SIG-M5 treated with dmso at 0.1 percent for 504 hours (cell line): ENCODE measurements around the gene RIIAD1.
"Not testable (repeated sequence)": the region's sequence is repeated elsewhere in the genome, so short reads cannot be mapped to it uniquely, and the experiment has no call there.

ENCODE experiments used
- DNase-seq: peaks from one replicate; lab custom pipeline; 2025; ENCODE audit not compliant: unreplicated experiment; lab: John Stamatoyannopoulos, UW

Gene RIIAD1

DNA sequence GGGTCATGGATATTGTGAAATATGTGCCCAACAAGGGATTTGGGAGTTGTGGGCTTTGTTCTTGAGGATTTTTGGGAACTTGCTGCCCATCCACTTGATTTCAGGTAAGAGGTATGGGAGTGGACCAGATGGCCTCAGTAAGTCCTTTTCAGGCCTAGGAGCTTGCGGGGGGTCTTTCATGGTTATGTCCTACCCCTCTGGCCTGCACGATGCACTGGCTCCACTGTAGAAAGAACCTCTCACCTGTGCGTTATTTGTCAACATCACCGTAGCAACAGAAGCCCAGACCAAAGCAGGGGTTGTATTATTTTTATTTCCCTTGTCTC, 8.6 kb downstream of the RIIAD1 start:
- DNase-seq, result no peak

DNA sequence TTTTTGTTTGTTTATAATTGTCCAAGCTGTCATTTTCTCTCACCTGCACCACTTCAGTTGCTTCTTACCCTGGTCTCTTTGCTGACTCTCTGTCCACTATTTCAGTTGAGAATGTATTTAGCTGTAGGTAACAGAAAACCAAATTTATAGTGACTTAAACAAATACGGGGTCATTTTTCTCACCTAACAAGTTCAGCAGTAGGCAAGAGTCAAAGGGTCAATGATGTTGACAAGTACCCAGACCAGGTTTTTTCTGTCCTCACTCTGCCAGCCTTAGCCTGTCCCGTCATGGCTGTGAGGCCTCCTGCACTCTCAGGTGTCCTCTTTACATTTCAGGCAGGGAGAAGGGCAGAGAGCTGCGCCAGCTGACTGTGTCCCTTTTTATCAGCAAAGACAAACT, 11.8 kb downstream of the RIIAD1 start:
- peak; percentile 72 for DNase-seq

DNA sequence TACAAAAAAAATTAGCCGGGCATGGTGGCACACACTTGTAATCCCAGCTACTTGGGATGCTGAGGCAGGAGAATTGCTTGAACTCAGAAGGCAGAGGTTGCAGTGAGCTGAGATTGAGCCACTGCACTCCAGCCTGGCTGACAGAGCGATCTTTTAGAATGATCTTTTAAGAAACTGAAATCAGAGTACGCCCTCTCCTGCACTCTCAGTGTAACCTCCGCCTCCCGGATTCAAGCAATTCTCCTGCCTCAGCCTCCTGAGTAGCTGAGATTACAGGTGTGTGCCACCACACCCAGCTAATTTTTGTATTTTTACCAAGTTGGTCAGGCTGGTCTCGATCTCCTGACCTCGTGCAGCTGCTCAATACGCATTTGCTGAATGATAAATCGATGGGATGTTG, 12.7 kb downstream of the RIIAD1 start:
- not testable (repeated sequence) for DNase-seq

DNA sequence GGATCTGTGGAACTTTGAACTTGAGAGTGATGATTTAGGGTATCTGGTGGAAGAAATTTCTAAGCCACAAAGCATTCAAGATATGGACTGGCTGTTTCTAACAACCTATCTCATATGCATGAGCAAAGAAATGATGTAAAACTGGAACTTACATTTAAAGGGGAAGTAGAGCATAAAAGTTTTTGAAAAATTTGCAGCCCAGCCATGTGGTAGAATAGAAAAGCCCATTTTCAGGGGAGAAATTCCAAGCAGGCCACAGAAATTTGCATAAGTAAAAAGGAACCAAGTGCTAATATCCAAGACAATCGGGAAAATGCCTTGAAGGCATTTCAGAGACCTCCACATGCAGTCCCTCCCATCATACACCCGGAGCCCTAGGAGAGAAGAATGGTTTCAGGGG, 15.7 kb downstream of the RIIAD1 start:
- DNase-seq, result no peak

DNA sequence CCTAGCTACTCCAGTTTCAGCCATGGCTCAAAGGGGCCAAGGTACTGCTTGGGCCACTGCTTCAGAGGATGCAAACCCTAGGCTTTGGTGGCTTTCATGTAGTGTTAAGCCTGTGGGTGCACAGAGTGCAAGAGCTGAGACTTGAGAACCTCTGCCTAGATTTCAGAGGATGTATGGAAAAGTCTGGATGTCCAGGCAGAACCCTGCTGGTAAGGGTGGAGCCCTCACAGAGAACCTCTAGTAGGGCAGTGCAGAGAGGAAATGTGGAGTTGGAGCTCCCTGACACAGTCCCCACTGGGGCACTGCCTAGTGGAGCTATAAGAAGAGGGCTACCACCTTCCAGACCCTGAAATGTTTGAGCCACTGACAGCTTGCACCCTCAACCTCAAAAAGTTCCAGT, 16.2 kb downstream of the RIIAD1 start:
- no peak for DNase-seq

DNA sequence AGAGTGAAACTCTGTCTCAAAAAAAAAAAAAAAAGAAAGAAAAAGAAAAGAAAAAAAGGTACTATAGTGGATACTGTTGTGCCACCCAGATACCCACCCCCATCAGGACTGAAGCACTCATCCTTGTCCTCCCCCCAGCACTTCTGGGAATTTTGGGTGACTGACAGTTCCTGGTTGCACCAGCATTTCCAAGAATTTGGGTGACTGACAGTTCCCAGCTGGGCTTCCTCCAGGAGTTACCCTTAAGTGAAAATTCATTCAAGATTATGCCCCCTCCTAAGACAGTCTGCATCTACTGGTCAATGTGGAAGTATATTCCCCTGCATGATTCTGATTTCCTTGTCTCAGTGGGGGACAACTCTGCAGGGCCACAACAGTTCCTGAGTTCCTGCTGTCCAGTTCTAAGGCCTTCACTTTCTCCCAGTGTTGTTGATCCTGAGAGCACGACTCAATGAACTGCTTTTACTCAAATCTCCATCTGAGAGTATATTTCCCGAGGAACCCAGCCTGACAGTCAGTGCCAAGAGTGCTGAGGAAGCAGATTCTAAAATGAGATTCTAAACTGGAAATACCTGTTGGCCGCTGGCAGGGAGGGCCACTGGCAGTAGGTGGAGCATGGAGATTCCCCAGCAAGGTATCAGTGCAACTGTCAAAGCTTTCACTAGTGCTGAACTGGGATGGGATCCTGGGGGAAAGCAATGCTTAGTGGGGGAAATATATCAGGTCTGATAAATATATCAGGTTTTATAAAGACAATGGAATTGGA, 18.5 kb downstream of the RIIAD1 start:
- DNase-seq, result peak; percentile 77

DNA sequence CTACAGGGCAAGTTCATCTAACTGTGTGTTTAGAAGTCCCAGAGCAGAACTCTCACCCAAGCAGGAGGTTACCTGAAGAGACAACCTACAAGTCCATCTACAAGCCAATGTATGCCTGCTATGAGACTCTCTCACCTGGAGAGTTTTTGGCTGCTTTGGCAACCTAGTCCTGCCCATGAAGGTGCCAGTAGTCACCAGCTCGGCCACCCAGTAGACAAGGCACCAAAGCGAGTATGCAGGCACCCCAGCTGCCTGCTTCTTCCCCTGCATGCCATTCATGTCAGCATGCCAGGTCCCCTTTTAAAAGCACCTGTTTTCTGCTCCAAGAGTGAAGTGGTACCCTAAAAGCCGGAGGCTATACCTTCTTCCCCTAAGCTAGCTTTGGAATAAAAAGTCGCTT, 20.2 kb downstream of the RIIAD1 start:
- no peak for DNase-seq

DNA sequence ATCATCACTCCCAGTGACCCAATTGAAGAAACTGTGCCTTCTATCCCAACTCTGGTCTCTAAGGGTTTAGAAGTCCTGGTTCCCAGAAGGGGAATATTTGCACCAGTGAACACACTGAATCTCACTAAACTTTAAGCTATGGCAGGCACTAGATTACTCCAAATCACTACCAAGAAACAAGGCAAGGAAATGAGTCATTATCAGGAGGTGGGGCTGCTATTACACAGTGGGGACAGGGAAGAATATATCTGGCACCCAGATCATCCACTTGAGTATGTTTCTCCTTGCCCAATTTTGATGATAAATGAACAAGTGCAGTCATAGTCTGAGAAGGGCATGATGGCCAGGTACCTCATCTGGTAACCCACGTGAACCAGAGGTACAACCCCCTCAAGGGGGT, 35.0 kb downstream of the RIIAD1 start:
- no peak for DNase-seq

DNA sequence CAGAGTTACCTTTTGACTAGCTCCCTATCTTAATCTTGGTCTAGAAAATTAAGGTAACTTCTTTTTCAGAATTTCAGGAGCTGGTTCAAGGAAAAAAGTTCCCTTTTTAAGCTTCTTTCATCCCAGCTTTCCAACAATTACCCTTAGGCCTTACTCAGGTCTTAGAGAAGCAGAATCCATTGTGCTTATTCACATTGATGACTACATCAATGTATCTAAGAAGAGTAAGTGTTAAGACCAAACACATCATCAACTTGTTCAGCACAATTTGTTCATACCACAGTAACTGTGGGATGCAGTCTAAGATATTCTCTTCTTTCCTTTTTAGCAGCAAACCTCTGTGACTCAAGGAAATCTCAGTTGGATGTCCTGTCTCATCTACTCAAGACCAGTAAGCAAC, 37.9 kb downstream of the RIIAD1 start:
- no peak for DNase-seq

DNA sequence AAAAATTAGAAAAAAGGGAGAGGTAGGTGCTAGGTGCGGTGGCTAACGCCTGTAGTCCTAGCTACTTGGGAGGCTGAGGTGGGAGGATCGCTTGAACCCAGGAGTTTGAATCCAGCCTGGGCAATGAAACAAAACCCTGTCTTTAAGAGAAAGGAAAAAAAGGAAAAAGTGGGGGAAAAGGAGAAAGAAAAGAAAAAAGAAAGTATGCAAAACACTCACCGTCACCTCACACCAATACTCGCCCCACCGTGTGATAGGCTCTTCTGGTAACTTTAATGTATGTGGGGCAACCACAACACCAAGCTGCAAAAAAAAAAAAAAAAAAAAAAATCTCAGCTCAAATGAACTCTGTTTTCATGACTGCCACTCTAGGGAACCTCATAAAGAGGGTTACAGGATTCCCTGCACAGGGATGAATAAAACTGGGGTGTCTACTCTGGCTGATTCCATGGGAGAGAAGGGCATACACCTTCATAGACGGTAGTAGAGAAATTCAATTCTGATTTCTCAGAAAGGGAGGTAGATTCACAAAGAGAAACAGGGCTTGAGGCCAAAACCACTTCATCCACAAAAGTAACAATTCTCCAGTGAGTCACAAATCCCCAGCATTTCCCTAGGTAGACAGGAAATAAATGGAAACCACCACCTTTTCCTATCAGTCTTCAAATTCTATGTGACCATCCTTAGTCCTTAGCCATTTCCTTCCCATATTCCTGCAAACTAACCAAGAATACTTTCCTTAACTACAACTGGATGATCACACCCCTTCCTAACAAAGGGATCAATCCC, 39.5 kb downstream of the RIIAD1 start:
- DNase-seq, result no peak

DNA sequence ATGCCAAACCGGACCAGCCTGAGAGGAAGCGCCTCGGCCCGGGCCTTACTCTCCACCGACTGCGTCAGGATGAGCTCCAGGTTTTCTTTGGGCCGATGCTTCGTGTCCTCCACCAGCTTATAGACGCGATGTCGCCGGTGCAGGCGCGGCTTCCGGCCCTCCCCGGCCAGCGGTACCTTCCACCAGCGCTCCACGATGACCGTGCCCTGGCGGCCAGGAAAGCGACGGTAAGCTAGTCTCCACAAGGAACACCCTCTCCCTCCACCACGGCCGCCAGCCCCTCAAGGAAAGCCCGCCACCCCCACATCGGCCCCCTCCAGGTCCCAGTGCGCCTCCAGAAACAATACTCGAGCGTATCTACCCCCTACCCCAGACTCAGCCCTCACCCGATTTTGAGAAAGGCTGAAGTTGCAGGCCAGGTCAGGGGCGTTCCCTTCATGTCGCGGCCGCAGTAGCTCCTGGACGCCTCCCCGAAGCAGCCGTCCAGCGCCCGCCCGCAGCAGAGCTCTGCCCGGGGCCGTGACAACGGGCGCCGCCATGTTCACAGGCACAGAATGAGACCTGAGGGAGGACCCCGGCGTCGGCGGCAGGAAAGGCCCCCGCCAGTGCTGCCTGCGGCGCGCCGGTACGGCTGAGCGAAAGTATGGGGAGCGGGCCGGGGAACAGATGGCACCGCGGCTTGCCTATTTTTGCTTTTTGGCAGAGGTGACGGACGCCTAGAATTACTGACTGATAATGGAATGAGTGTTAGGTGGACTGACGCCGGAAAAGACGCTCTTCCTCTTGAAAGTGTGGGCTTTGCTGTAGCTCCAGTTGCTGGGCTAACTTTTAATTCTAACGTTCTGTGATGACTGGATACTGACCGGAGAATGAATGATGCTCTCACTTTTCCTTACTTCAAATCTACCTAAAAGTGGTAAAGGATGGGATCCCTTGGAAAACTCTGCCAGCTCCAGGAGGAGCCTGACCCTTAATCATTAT, 41.9 kb downstream of the RIIAD1 start, which contains the start of gene MRPL9:
TSS of gene MRPL9 (minus strand) at position 556 of the 981 bp plus-strand sequence. CDS start at position 539, 17 bp downstream.
- peak; percentile 84 for DNase-seq

DNA sequence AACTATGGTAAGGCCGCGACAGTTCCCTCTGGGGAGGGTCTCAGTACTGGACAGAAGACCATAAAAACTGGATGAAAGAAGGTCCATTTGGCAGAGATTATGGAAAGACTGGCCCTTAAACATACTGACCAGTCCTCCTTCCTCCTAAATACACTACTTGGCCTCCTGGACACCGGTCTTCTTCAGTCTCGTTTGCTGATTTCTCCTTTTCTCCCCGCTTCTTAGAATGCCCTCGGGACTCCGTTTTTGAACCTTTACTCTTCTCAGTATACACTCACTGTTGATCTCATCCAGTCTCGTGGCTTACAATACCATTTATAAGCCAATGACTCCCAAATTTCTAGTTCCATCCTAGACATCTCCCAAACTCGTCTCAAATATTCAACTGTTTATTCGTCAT, 42.7 kb downstream of the RIIAD1 start:
- DNase-seq, result no peak

DNA sequence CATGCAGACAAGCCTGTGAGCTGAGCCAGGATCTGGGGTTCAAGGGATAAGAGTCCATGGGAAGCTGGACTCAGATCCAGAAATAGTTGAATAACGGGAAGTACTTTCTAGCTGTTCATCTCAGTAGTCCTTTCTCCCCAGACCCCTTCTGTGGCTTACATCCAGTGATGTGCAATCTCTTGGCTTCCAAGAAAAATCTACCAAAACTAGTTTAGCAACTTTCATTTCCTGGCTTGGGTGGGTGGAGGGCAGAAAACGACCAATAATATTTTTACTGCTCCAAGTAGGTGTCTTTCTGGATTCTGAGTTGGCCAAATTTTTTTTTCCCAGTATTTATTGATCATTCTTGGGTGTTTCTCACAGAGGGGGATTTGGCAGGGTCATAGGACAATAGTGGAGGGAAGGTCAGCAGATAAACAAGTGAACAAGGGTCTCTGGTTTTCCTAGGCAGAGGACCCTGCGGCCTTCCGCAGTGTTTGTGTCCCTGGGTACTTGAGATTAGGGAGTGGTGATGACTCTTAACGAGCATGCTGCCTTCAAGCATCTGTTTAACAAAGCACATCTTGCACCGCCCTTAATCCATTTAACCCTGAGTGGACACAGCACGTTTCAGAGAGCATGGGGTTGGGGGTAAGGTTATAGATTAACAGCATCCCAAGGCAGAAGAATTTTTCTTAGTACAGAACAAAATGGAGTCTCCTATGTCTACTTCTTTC, 47.2 kb downstream of the RIIAD1 start:
- DNase-seq, result peak; percentile 29

DNA sequence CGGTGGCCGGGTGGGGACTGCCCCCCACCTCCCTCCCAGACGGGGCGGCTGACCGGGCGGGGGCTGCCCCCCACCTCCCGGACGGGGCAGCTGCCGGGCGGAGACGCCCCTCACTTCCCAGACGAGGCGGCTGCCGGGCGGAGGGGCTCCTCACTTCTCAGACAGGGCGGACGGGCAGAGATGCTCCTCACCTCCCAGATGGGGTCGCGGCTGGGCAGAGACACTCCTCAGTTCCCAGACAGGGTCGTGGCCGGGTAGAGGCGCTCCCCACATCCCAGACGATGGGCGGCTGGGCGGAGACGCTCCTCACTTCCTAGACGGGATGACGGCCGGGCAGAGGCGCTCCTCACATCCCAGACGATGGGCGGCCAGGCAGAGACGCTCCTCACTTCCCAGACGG, 47.9 kb downstream of the RIIAD1 start:
- DNase-seq, result not testable (repeated sequence)

DNA sequence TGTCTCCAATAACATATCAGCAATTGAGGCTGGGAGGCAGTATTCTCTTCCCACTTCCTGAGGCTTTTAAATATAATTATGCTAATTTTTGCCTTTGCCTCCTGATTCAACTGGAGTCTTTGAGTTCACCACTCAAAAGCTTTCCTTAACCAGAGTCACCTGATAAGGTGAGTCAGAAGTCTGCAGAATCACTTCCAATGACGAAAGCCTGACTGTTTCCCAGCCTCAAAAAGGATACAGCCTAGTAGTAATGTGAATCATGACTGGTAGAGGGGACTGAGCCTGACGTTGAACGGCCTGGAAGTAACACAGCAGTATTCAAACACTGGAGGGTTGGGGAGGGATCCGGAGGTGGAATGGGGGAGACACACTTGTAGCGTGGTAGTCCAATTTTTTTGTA, 52.4 kb downstream of the RIIAD1 start:
- DNase-seq, result no peak

DNA sequence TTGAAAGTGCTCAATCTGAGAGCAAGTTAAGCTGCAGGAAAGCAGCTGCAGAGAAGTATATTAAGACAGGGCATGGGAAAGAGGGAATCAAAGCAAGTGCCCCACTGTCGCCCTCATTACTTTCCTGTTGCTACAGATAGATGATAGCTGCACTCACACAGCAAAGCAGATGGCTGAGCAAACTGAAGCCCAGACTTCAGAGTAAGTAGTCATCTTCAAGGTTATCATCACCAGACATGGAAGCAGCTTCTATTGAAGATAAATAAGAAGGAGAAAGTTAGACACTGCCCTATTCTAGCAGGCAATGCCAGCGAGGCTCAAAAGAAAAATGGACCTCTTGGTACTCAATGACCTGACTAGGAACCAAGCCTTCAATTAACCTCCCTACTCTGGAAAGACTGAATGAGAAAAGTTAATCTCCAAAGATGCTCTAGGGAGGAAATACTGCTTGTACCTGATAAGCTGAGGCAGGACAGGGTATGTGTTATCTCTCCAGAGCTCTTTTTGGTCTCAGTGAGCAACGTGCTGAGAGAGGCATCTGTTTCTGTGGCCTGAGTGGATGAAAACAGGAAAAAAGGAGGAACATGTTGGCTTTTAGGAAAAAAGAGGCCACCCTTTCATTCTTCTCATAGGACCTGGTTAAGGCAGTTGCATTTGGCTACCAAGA, 53.1 kb downstream of the RIIAD1 start:
- DNase-seq, result no peak

DNA sequence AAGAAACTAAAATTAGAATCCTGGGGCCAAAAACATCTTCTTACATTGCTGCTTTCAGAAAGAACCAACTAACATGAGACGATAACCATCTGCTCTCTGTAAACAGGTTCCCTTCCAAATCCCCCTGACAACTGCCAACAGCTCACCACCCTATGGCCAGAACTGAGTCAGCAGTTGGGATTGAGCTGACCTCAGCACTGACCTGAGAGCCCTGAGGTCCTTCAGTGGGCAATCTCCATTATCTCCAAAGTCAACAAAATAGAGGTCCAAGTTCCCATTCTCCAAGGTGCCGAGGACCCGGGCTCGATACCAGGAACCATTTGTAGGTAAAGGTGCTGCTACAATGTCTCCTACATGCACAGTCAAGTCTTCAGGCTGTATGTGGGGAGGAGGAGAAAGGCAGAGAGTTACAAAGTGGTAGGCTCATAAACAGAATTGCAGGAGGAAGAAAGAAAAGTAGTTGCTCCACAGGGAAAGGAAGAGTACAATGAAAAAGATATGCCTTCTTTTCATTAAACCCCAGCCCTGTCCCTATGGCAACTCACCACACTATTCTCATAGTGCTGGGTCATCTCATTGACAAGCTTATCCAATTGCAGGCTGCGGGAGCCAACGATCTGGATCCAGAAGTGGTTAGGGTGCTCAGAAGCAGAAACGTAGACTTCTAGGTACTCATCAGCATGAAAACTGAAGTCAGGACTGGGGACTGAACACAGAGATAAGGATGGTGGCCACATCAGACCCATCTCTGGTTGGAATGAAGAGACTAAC, 54.8 kb downstream of the RIIAD1 start:
- no peak for DNase-seq

DNA sequence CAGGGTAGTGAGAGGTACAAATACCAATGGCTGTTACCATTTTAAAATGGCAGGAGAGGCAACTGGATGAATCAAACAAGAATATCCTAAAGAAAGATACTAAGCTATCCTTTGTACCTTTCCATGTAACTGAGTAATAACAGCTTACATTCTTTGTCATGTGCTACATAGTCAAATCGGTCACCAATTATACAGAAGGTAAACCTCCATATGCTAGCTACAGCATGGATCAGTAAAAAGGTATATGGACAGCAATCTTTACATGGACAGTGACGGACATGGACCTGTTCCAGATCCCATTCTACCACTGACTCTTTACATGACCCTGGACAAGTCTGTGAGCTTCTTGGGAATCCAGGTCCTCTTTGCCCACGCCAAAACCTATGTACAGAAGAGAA, 55.3 kb downstream of the RIIAD1 start:
- DNase-seq, result no peak

DNA sequence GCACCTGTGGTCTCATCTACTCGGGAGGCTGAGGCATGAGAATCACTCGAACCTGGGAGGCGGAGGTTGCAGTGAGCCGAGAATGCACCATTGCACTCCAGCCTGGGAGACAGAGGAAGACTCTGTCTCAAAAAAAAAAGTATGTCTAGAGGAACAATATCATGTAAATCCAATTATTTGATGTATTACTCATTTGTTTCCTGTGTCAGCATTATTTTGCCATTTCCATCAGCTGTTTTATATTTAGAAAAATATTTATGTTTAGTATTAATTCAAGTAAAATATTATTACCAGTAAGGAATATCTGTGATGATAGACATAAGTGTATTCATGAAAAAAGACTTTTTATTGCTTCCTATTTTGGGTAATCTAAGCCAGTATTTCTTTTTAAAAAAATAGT, 56.0 kb downstream of the RIIAD1 start:
- no peak for DNase-seq
